ENCODE results near the gene PRPH.

The PRPH gene

GRCh38 chr12:49334226-49334625 lies 39.3 kb downstream of the PRPH start:
- DNase-seq = no peak

- DNase-seq = no peak
Observed at GRCh38 chr12:49334681-49335080, 39.7 kb downstream of the PRPH start.

- DNase-seq = no peak
Observed at GRCh38 chr12:49335118-49335954, 40.4 kb downstream of the PRPH start.

- no peak for DNase-seq
Observed at GRCh38 chr12:49335955-49336644, 41.2 kb downstream of the PRPH start.

GRCh38 chr12:49336645-49337584 lies 42.0 kb downstream of the PRPH start, which contains the start of gene C1QL4:
Gene C1QL4 (minus strand): TSS chr12:49337188. CDS start chr12:49336477, 711 bp downstream.
- DNase-seq = peak; percentile 89

GRCh38 chr12:49338830-49339463 lies 44.0 kb downstream of the PRPH start:
- no peak for DNase-seq

GRCh38 chr12:49339464-49339861 lies 44.5 kb downstream of the PRPH start:
- DNase-seq = no peak

- DNase-seq = no peak
Observed at GRCh38 chr12:49340095-49340870, 45.3 kb downstream of the PRPH start.

GRCh38 chr12:49340971-49341776 lies 46.2 kb downstream of the PRPH start:
- no peak for DNase-seq

- no peak for DNase-seq
Observed at GRCh38 chr12:49341777-49342065, 46.8 kb downstream of the PRPH start.

- DNase-seq = peak; percentile 75
Observed at GRCh38 chr12:49342066-49342913, 47.3 kb downstream of the PRPH start.

GRCh38 chr12:49342914-49343731 lies 48.2 kb downstream of the PRPH start:
- peak; percentile 63 for DNase-seq

GRCh38 chr12:49344486-49345050 lies 49.6 kb downstream of the PRPH start:
- no peak for DNase-seq

GRCh38 chr12:49345051-49345824 lies 50.3 kb downstream of the PRPH start:
- no peak for DNase-seq

- no peak for DNase-seq
Observed at GRCh38 chr12:49345825-49346658, 51.1 kb downstream of the PRPH start.

GRCh38 chr12:49346659-49347310 lies 51.8 kb downstream of the PRPH start, which contains the start of gene DNAJC22:
Gene DNAJC22 (plus strand): TSS chr12:49346888. CDS start chr12:49348873, 1,985 bp downstream.
- DNase-seq = no peak
